NCI-H128 (cell line): ENCODE results near the gene UNK.

ENCODE experiments used
- DNase-seq: peaks from one replicate; lab custom pipeline; 2025; ENCODE audit not compliant: unreplicated experiment; lab: John Stamatoyannopoulos, UW

The UNK gene

GRCh38 chr17:75832652-75833400, 48.2 kb downstream of the UNK start:
- DNase-seq = no peak

DNA sequence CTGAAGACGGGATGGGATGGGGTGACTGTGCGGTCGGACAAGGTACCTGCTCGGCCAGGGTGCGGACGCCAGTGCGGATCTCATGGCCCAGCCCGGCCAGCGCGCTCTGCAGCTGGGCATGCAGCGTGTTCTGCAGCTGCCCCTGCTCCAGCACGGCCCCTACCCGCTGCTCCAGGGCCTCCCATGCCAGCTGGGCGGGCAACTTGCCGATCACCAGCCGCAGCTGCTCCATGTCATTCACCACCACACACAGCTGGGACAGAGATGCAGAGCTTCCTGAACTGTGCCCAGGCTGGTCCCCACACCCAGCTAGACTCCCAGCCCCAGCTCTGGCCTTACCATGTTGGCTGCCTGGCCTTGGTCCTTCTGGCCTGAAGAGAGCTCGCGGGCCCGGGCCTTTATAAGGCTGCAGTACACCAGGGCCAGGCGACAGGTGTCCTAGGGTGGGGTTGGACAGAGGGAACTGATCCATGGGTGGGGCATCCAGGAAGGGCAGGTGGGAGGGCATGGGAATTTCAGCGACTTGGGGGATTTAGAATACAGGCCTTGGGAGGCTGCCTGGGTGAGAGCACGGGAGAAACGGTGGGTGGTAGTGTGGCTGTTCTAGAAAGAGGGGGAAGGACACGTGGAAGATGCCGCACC, 49.8 kb downstream of the UNK start:
- no peak for DNase-seq

DNA sequence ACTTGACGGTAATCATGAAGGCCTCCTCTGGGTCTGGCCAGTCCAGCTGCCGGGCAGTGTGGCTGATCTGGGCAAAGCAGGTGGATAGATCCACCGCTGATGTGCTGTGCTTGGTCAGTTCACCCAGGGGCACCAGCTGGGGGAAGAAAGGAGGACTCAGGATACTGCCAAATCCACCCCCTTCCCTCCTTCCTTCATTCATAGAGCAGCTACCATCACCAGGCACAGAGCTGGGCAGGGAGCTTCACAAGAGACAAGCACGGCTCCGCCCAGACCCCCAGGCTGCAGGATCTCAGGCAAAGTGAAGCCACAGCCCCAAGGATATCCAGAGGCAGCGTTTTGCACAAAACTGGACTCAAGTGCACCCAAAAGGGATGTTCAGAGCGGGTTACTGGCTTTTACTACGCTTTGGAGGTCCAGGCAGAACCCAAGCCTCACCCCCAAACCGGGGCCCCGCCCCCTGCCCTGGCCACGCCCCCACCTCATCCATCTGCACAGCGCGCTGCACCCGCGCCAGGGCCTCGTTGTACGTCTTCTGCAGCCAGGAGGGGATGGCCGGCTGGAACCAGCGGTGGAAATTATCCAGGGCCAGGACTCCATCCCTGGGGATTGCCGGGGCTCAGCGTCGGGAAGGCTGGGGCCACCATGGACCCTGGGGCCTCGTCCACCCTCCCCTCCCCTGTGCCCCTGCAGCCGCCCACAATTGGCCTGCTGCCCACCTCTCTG, 50.5 kb downstream of the UNK start:
- DNase-seq = no peak

DNA sequence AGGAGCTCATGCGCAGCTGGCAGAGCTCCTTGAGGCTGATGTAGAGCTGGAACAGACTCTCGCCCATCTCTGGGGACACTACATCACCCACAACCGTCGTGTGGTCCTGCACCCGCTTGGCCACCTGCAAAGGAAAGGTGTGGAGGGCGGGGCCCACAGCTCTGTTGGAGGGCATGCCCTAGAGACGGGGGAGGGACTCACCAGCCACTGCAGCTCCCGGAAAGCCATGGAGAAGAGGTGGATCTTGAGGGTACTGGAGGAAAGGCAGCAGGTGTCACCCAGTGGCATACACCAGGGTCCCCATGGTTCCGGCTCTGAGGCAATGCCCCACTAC, 51.0 kb downstream of the UNK start:
- DNase-seq = no peak

DNA sequence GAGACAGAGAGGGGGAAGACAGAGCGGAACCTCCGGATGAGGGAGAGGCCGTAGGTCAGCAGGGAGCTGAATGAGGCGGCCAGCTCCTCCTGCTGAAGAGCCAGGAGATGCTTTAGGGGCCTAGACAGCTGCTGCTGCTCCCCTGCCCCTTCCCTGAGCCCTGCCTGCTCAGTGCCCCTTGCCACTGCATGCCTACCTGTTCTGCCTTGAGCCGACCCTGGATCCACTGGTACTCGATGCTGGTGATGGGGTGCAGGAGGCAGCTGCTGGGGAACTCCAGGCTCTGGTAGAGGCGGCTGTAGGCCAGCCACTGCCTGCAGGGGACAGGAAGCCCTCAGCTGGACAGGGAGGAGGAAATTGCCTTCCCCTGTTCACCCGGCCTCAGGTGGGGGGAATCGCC, 52.0 kb downstream of the UNK start:
- DNase-seq = no peak

DNA sequence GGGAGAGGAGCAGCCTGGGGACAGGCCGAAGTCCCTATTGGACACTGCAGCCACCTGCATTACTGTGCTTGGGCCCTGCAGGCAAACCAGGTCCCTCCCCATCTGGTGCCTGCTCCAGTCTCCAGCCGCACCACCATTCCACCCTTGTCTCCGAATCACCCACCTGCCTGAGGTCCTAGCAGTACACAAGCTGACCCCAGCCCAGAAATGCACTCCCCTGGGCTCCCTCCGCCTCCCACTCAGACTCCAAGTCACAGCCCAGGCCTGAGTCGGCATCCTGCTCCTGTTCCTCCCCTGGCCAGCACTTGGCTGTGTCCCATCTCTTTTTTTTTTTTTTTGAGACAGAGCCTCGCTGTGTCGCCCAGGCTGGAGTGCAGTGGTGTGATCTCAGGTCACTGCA, 53.3 kb downstream of the UNK start:
- no peak for DNase-seq

DNA sequence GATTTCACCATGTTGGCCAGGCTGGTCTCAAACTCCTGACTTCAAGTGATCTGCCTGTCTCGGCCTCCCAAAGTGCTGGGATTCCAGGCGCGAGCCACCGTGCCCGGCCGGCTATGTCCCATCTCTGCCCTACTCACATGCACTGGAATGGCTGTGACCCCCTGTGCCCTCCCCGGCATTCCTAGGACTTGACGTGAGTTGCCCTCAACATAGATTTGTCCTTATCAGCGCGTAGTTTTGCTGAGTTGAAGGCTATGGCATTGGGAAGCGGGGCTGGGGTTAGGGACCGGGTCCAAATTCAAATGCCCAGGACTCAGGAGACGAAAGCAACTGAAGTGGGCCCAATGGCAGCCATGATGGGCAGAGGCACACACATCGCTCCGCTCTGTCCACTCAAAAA, 53.8 kb downstream of the UNK start:
- DNase-seq = no peak

DNA sequence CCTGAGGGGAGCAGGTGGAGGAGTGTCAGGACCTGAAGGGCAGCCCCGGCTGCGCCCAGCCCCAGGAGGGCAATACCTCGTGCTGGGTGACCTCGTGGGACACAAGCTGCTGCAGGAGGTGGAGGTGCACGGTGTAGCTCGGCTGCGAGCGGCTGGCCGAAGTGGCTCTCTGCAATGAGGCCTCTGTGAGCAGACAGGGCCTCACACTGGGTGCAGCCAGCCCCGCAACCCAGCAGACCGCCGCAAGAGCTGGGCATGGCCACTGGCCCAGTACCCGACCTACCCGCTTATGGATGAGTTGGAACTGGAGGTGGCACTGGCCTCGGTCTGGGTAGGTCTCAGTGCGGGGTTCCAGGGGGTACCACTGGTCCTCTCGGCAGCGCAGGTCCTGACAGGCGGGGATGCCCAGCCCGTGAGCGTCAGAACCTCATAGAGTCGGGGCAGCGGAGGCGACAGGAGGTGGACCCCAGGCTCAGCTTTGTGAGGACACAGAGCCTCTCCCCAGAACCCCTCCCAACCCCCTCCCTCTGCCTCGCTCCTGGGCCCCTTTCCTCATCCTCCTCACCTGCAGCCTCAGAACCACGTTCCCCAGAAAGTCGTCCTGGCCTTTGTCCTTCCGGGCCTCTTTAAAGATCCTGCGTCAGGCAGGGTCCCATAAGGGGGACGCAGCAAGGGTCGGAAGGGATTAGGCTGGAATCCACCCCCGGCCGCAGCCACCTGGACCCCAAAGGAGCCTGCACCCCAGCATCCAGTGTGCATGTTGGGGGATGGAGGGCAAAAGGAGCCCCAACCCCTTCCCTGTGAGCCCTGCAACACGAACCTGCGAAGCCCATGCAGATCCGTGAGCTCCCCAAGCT, 55.6 kb downstream of the UNK start:
- no peak for DNase-seq

DNA sequence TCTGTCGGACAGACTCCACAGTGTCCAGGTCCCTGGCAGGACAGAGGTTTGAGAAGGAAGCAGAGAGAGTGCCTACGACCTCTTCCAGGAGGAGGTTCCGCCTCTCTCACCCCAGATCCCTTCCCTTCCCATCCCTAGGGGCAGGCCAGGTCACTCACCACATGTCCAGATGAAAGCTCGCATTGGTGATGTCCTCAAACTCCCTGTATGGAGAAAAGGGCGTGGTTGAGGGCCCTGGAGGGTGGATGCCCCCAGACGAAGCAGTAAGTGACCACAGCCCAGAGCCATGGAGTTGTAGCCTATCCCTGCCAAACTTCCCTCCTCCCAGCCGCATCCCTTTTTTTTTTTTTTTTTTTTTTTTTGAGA, 56.2 kb downstream of the UNK start:
- DNase-seq = no peak

DNA sequence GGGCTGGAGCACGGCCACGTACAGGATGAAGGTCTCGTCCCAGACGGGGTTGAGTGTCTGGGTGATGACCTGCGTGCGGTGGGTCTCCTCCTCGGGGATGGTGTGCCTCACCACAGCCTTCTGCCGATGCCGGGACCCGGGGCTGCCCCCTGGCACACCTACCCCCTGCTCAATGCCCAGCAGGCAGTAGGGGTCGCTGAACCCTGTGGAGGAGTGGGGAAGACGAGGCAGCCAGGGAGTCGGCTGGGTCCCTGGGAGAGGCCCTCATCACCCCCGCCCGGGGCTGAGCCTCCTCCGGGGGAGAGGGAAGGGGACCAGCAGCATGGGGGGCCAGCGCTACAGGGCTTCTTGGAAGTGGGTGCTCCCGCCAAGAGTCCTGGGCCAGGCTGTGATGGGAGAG, 57.8 kb downstream of the UNK start:
- no peak for DNase-seq

GRCh38 chr17:75842963-75843576, 58.5 kb downstream of the UNK start:
- no peak for DNase-seq

DNA sequence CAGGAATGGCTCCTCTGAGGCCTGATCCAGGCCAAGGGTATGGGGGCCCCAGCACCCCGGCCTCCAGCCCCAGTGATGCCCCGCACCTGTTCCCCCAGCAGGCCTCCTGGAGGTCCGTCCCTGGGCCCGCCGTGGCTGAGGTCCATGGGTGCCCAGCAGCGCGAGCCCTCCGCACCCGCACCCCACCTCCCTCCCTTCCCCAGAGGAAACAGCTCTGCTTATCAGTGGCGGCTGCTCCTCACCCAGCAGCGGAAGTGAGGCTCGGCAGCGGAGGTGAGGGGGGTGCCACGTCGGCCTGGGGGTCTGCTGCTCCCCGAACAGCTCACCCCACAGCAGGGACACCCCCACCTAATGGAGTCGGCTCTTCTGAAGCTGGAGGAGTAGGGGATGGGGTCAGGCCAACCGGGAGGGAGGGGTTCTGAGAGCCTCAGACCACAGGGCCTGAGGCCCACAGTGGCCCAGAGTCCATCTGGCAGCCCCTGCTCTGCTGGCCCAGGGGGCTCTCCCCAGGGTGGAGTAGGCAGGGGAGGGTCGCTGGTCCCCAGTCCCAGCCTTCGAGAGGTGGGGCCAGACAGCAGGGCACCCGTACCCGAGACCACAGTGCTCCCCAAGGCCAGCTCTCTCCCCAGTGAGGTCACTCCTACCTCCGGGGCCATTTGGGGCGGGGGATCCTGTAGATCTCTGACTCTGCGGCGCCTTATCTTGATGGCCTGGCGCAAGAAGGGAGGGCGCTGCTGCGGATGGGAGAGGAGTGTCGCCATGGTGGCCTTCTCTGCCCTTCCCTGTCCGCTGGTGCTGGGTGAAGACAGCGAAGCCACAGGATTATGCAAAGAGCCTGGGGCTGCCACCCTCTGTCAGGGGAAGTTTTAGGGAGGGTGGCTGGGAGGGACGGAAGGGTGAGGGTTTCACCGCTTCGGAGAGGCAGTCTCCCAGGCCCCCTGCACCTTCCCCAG, 59.2 kb downstream of the UNK start, which contains the start of gene UNC13D:
Gene UNC13D, minus strand, starts transcription at position 828 of the 953 bp plus-strand sequence. Its CDS starts 67 bp downstream, at position 761.
- DNase-seq = no peak

- no peak for DNase-seq
Observed at GRCh38 chr17:75844530-75845057, 60.0 kb downstream of the UNK start.

GRCh38 chr17:75845058-75845711, 60.6 kb downstream of the UNK start:
- DNase-seq = no peak

DNA sequence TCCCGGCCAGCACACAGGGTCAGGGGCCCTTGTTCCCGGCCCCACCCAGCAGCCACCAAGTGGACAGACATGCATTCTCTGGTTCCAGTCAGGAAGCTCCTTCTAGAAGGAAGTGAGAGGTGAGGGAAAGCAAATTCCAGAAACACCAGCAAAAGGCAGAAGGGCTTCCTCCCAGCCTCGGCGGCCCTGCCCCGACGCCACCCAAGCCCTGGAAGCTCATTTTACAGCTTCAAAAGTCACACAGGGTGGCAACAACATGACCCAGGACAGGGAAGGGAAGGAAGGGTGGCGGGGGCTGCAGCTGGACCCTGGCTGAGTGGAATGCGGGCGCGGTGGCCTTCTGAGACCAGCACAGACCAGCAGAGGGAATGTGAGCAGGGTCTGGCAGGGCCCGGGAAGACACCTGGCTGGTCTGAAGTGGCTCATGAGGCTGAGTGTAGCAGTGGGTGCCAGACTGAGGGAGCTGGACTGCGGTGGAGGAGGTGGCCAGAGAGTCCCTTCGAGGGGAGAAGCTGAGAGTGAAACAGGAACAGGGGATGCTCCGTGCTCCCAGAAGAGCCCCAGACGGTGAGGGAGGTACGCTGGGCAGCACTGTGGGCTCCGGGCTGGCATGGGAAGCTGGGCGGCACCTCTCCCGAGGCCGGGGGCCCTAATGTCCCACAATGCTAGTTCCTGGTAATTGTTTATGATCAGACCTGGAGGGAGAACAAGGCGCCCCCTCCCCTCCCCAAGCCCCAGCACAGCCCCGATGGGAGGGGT, 61.5 kb downstream of the UNK start:
- DNase-seq = no peak

- DNase-seq = no peak
Observed at GRCh38 chr17:75846692-75847613, 62.3 kb downstream of the UNK start.
